Measurements from ENCODE around the gene DNPEP.

Gene DNPEP

GRCh38 chr2:219387306-219388120 is at the start of gene DNPEP:
DNPEP (minus strand) TSS chr2:219387912; CDS start chr2:219387794, 118 bp downstream.
- DNase-seq, result peak; percentile 84

- DNase-seq, result no peak
Measured at GRCh38 chr2:219437141-219437540, 49.4 kb upstream of the DNPEP start.

GRCh38 chr2:219436491-219436890 is 48.8 kb upstream of the DNPEP start:
- DNase-seq, result no peak

- no peak for DNase-seq
Measured at GRCh38 chr2:219435701-219436100, 48.0 kb upstream of the DNPEP start.

- peak; percentile 34 for DNase-seq
Measured at GRCh38 chr2:219434718-219435525, 47.2 kb upstream of the DNPEP start, which contains the start of gene SPEG. SPEG (plus strand) TSS chr2:219434843; CDS start chr2:219434978, 135 bp downstream.

- DNase-seq, result peak; percentile 42
Measured at GRCh38 chr2:219434468-219434717, 46.7 kb upstream of the DNPEP start.

GRCh38 chr2:219433666-219434467 is 46.2 kb upstream of the DNPEP start:
- no peak for DNase-seq

- peak; percentile 61 for DNase-seq
Measured at GRCh38 chr2:219430633-219431615, 43.2 kb upstream of the DNPEP start.

- DNase-seq, result no peak
Measured at GRCh38 chr2:219429958-219430606, 42.4 kb upstream of the DNPEP start.

- no peak for DNase-seq
Measured at GRCh38 chr2:219428469-219428868, 40.8 kb upstream of the DNPEP start.

- no peak for DNase-seq
Measured at GRCh38 chr2:219426534-219427136, 38.9 kb upstream of the DNPEP start.

GRCh38 chr2:219426068-219426443 is 38.3 kb upstream of the DNPEP start:
- no peak for DNase-seq

GRCh38 chr2:219425238-219426067 is 37.7 kb upstream of the DNPEP start:
- no peak for DNase-seq

GRCh38 chr2:219423652-219424377 is 36.1 kb upstream of the DNPEP start:
- no peak for DNase-seq

GRCh38 chr2:219422952-219423534 is 35.3 kb upstream of the DNPEP start:
- DNase-seq, result no peak

GRCh38 chr2:219421323-219421722 is 33.6 kb upstream of the DNPEP start:
- no peak for DNase-seq

GRCh38 chr2:219420687-219421086 is 33.0 kb upstream of the DNPEP start:
- DNase-seq, result no peak

- no peak for DNase-seq
Measured at GRCh38 chr2:219419331-219420197, 31.9 kb upstream of the DNPEP start.
